Measurements from ENCODE around the gene CASTOR2. TPM values are rescaled to one million over a fixed set of nuclear protein-coding genes. Genes with fewer than 3 reads are reported as not detected.

CASTOR2 gene
- total and polyA plus RNA-seq, 2 of the 13 experiments (the other 11 are each of a cell fraction or from before 2014, with no cell fraction given): 7.0 to 8.7 TPM

DNA sequence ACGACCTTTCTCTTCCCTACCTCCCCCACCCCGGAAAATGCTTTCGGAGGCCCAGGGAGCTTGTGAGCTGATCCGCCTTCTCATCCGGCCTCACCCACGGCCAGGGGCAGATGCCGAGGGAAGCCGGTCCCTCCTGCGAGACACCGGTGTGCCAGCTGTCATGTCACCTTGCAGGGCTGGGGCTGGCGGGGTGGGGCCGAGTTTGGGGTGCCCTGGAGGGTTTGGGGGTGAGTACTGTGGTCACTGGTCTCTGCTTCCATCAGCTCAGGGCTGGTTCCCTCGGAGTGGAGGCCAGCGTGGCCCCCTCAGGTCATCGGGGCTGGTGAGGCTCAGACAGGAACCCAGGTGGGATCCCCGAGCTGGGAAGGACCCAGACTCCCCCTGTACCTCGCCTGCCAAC, 60.4 kb downstream of the CASTOR2 start:
- Histone ChIP-seq H4K20me1 (ENCODE audit: insufficient read depth, low read length) (no peaks in the 10 kb centered on the region), H3K27ac (ENCODE audit: extremely low read length, insufficient read depth, low read length) (no peak overlapping the region), H3K4me2 (ENCODE audit: low read depth, low read length) (no peak overlapping the region), H3K9ac (ENCODE audit: insufficient read depth, low read depth, low read length) (no peak overlapping the region), H3K9me3 (ENCODE audit: low read length) (no peaks in the 10 kb centered on the region), H3K27me3 (ENCODE audit: control insufficient read depth in 1 of 2, insufficient read depth in 2 of 2, low read length in 2 of 2) (no peaks in the 10 kb centered on the region), H3K4me3 (replicated peaks in 1 of 3; ENCODE audit: insufficient read depth in 1 of 3, low read depth in 2 of 3, low read length in 3 of 3) (no peak overlapping the region), H2AFZ (ENCODE audit: low read length) (no peak overlapping the region), H3K79me2 (ENCODE audit: insufficient read depth, low read length) (no peaks in the 10 kb centered on the region), H3K4me1 (ENCODE audit: insufficient read depth, low read length) (no peaks in the 10 kb centered on the region), H3K36me3 (replicated peaks in 1 of 2; ENCODE audit: control insufficient read depth in 1 of 2, insufficient read depth in 2 of 2, low read length in 2 of 2) (peaks cover 6 to 11% of the 10 kb centered on the region in 2 experiments; a peak in 3 of 5 replicates)
- in situ Hi-C loops (cut with HindIII; ENCODE audit: extremely low pct_ligation_motif_present, low pct_unique_long_range_greater_than_20kb) (no loop called here), intact Hi-C loops (cut with micrococcal nuclease; ENCODE audit: unreplicated experiment) (no loop called here)
- ChIA-PET CTCF (ENCODE audit: low intra/inter-chr PET ratio, low total read pairs) (no interaction called here), POLR2A (no interaction called here)
- DNase-seq (ENCODE audit: low spot score) (no peak), FAIRE-seq (no peak), ATAC-seq (no peak; the same call in 2 of the 3 replicates)
- no TSS peak for BruUV-seq (replicated peaks)
- no peak for TF ChIP-seq HIVEP1 (CRISPR knock-in tag; IDR thresholded peaks at IDR 0.05)
- no peak for TF ChIP-seq TMF1 (CRISPR knock-in tag; IDR thresholded peaks at IDR 0.05; ENCODE audit: low read depth)
- TF ChIP-seq ZNF629 (CRISPR knock-in tag; conservative IDR thresholded peaks at IDR 0.05): no peak
- TF ChIP-seq NFATC3 (CRISPR knock-in tag; IDR thresholded peaks at IDR 0.05): no peak
- no peak for TF ChIP-seq ZFY (CRISPR knock-in tag; IDR thresholded peaks at IDR 0.05)
- TF ChIP-seq PAWR (CRISPR knock-in tag; IDR thresholded peaks at IDR 0.05; ENCODE audit: borderline replicate concordance): no peak
- no peak for TF ChIP-seq ZNF614 (CRISPR knock-in tag; IDR thresholded peaks at IDR 0.05; ENCODE audit: borderline replicate concordance)
- TF ChIP-seq TOE1 (CRISPR knock-in tag; IDR thresholded peaks at IDR 0.05): no peak
- TF ChIP-seq XBP1 (CRISPR knock-in tag; IDR thresholded peaks at IDR 0.05): no peak
- TF ChIP-seq ZNF264 (CRISPR knock-in tag; IDR thresholded peaks at IDR 0.05): no peak
- TF ChIP-seq, protein P1, sequence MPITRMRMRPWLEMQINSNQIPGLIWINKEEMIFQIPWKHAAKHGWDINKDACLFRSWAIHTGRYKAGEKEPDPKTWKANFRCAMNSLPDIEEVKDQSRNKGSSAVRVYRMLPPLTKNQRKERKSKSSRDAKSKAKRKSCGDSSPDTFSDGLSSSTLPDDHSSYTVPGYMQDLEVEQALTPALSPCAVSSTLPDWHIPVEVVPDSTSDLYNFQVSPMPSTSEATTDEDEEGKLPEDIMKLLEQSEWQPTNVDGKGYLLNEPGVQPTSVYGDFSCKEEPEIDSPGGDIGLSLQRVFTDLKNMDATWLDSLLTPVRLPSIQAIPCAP (CRISPR knock-in tag; IDR thresholded peaks at IDR 0.05; ENCODE audit: low read depth): no peak
- no peak for TF ChIP-seq SRSF4 (IDR thresholded peaks at IDR 0.05; ENCODE audit: low read depth, low read length, poor library complexity, severe bottlenecking)
- no peak for TF ChIP-seq SP5 (CRISPR knock-in tag; IDR thresholded peaks at IDR 0.05; ENCODE audit: borderline replicate concordance, low read depth)
- no peak for TF ChIP-seq ZNF224 (CRISPR knock-in tag; IDR thresholded peaks at IDR 0.05)
- no peak for TF ChIP-seq THYN1 (CRISPR knock-in tag; IDR thresholded peaks at IDR 0.05; ENCODE audit: borderline replicate concordance, low read depth)
- no peak for TF ChIP-seq ZC3H4 (CRISPR knock-in tag; IDR thresholded peaks at IDR 0.05; ENCODE audit: borderline replicate concordance)
- TF ChIP-seq, protein P2, sequence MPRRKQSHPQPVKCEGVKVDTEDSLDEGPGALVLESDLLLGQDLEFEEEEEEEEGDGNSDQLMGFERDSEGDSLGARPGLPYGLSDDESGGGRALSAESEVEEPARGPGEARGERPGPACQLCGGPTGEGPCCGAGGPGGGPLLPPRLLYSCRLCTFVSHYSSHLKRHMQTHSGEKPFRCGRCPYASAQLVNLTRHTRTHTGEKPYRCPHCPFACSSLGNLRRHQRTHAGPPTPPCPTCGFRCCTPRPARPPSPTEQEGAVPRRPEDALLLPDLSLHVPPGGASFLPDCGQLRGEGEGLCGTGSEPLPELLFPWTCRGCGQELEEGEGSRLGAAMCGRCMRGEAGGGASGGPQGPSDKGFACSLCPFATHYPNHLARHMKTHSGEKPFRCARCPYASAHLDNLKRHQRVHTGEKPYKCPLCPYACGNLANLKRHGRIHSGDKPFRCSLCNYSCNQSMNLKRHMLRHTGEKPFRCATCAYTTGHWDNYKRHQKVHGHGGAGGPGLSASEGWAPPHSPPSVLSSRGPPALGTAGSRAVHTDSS (CRISPR knock-in tag; conservative IDR thresholded peaks at IDR 0.05): no peak
- 92% methylated on average over 12 of the region's 17 CpGs for WGBS (ENCODE audit: low lambda C conversion rate)

All from HepG2 (cell line).